HCT116 (cell line): ENCODE results near the gene C16orf95. TPM values are rescaled to one million over a fixed set of nuclear protein-coding genes. Genes with fewer than 3 reads are reported as not detected.

Experiments
- ATAC-seq: fragments of 200-7000 bp; cut with Tn5 transposase; 2 replicates; pipeline ENCODE4 v1.9.1; 2020; ENCODE audit warnings: mild to moderate bottlenecking, moderate library complexity
- BruUV-seq: library from RNA; stranded (reverse); fragments of 400-500 nt; replicated peaks from 2 replicates; lab custom pipeline; 2021; lab: Mats Ljungman, UMichigan
- CTCF ChIA-PET: fragments of 300-600 bp; sonication (Branson Sonifier 250); formaldehyde crosslinking; loops from one replicate; lab custom pipeline; 2021; ENCODE audit warnings: antibody characterized with exemption; lab: Charles Lee
- POLR2A ChIA-PET: fragments of 300-600, 350-600 bp; sonication (Branson Sonifier 250); formaldehyde crosslinking; loops from one replicate; lab custom pipeline; 2021; ENCODE audit warnings: antibody characterized with exemption; lab: Charles Lee
- RAD21 ChIA-PET, 2 experiments: fragments of 300-600 bp; sonication (Branson Sonifier 250); formaldehyde crosslinking; loops; one replicate each; lab custom pipeline; 2023; ENCODE audit warnings: low total read pairs in 2 of 2; ENCODE audit not compliant: uncharacterized antibody in 2 of 2, unreplicated experiment in 2 of 2, low non-redundant PET in 1 of 2; lab: Charles Lee
- DNase-seq: peaks from one replicate; pipeline ENCODE4 v3.0.0-alpha.2; 2010; ENCODE audit warnings: low read depth, low spot score
- H2AFZ ChIP-seq: fragments of 200-600 bp; shearing (Covaris generic), sonication (generic); 2 replicates; pipeline ENCODE4 v1.6.1; 2017; ENCODE audit warnings: low read depth, mixed run types, mixed read lengths, antibody characterized with exemption, low read length; ENCODE audit not compliant: poor library complexity, severe bottlenecking
- H3K27ac ChIP-seq: 2 replicates; pipeline ENCODE4 v1.5.1; 2012; ENCODE audit warnings: low read depth, low read length
- H3K27me3 ChIP-seq: fragments of 200-600 bp; sonication (generic); 2 replicates; pipeline ENCODE4 v1.6.1; 2016; ENCODE audit warnings: mixed run types, low read length, mixed read lengths; ENCODE audit not compliant: insufficient read depth
- H3K36me3 ChIP-seq, 2 experiments: fragments of 200-500 bp in 1 of 2; fragments of 200-600 bp in 1 of 2; sonication (Bioruptor generic) in 1 of 2; sonication (generic) in 1 of 2; 2 replicates each; pipeline versions ENCODE4 v1.5.1 to v1.6.1; 2014 to 2016; ENCODE audit warnings: low read length in 2 of 2, inconsistent platforms in 1 of 2, mixed read lengths in 1 of 2, mixed run types in 1 of 2; ENCODE audit not compliant: insufficient read depth in 2 of 2, control insufficient read depth in 1 of 2
- H3K4me1 ChIP-seq, 2 experiments: fragments of 200-600 bp in 1 of 2; sonication (generic) in 1 of 2; 2 replicates each; pipeline versions ENCODE4 v1.5.1 to v1.6.1; 2012 to 2017; ENCODE audit warnings: low read length in 2 of 2, inconsistent platforms in 1 of 2, mild to moderate bottlenecking in 1 of 2, mixed read lengths in 1 of 2, mixed run types in 1 of 2, moderate library complexity in 1 of 2; ENCODE audit not compliant: insufficient read depth in 2 of 2, control insufficient read depth in 1 of 2
- H3K4me2 ChIP-seq: fragments of 200-600 bp; sonication (generic); 2 replicates; pipeline ENCODE4 v1.6.1; 2017; ENCODE audit warnings: mixed run types, low read length, mixed read lengths
- H3K4me3 ChIP-seq, 2 experiments: fragments of 200-600 bp in 1 of 2; sonication (generic) in 1 of 2; replicated peaks in 1 of 2; 2 replicates each; pipeline ENCODE4 v1.5.1; 2011 to 2016; ENCODE audit warnings: low read length in 2 of 2, control low read depth in 1 of 2, low read depth in 1 of 2, mild to moderate bottlenecking in 1 of 2, mixed read lengths in 1 of 2, mixed run types in 1 of 2
- H3K79me2 ChIP-seq: fragments of 200-600 bp; sonication (generic); 2 replicates; pipeline ENCODE4 v1.6.1; 2017; ENCODE audit warnings: mild to moderate bottlenecking, mixed run types, low read length, moderate library complexity, mixed read lengths; ENCODE audit not compliant: insufficient read depth
- H3K9ac ChIP-seq: fragments of 200-600 bp; sonication (generic); 2 replicates; pipeline ENCODE4 v1.6.1; 2016; ENCODE audit warnings: low read length, mixed read lengths
- H3K9me2 ChIP-seq: fragments of 200-600 bp; sonication (generic), shearing (Covaris generic); 2 replicates; pipeline ENCODE4 v1.6.1; 2017; ENCODE audit warnings: mixed run types, mild to moderate bottlenecking, moderate library complexity; ENCODE audit not compliant: insufficient read depth
- H3K9me3 ChIP-seq, 2 experiments: fragments of 200-500 bp in 1 of 2; fragments of 200-600 bp in 1 of 2; sonication (Bioruptor generic) in 1 of 2; sonication (generic) in 1 of 2; 2 replicates each; pipeline ENCODE4 v1.6.1; 2014 to 2017; ENCODE audit warnings: low read length in 2 of 2, mixed read lengths in 2 of 2, inconsistent platforms in 1 of 2, low read depth in 1 of 2, mild to moderate bottlenecking in 1 of 2, mixed run types in 1 of 2, moderate library complexity in 1 of 2; ENCODE audit not compliant: control insufficient read depth in 1 of 2, insufficient read depth in 1 of 2
- H4K20me1 ChIP-seq: fragments of 200-600 bp; sonication (generic), shearing (Covaris generic); 2 replicates; pipeline ENCODE4 v1.6.1; 2017; ENCODE audit warnings: mixed run types, mild to moderate bottlenecking, moderate library complexity; ENCODE audit not compliant: insufficient read depth
- CBX3 ChIP-seq: IDR thresholded peaks from 2 replicates; pipeline ENCODE4 v1.6.1; 2012; ENCODE audit warnings: low read depth
- CEBPB ChIP-seq: IDR thresholded peaks from 2 replicates; pipeline ENCODE4 v1.6.1; 2012; ENCODE audit warnings: low read depth
- EZH2phosphoT487 ChIP-seq: fragments of 200-600 bp; IDR thresholded peaks from 2 replicates; pipeline ENCODE4 v1.6.1; 2018; ENCODE audit warnings: antibody characterized with exemption, borderline replicate concordance
- JUND ChIP-seq: IDR thresholded peaks from 2 replicates; pipeline ENCODE4 v1.6.1; 2012
- MAX ChIP-seq: IDR thresholded peaks from 2 replicates; pipeline ENCODE4 v1.6.1; 2012
- POLR2A ChIP-seq: IDR thresholded peaks from 2 replicates; pipeline ENCODE4 v1.7.0; 2011; ENCODE audit warnings: borderline replicate concordance; ENCODE audit not compliant: insufficient read depth, insufficient read length; ENCODE audit errors: extremely low read depth
- RAD21 ChIP-seq: IDR thresholded peaks from 2 replicates; pipeline ENCODE4 v1.6.1; 2012; ENCODE audit warnings: low read depth, mild to moderate bottlenecking
- REST ChIP-seq: IDR thresholded peaks from 2 replicates; pipeline ENCODE4 v1.6.1; 2012; ENCODE audit warnings: low read depth
- SP1 ChIP-seq: IDR thresholded peaks from 2 replicates; pipeline ENCODE4 v1.6.1; 2012; ENCODE audit warnings: low read depth
- SRF ChIP-seq: IDR thresholded peaks from 2 replicates; pipeline ENCODE4 v1.6.1; 2012; ENCODE audit warnings: low read depth
- YY1 ChIP-seq: IDR thresholded peaks from 2 replicates; pipeline ENCODE4 v1.6.1; 2011; ENCODE audit warnings: low read length, low read depth, moderate library complexity, mild to moderate bottlenecking; ENCODE audit not compliant: insufficient replicate concordance; ENCODE audit errors: extremely low read depth
- ZBTB33 ChIP-seq: IDR thresholded peaks from 2 replicates; pipeline ENCODE4 v1.6.1; 2011; ENCODE audit warnings: mild to moderate bottlenecking, low read length, moderate library complexity; ENCODE audit not compliant: insufficient replicate concordance; ENCODE audit errors: extremely low read depth
- intact Hi-C: fragments of 100-400 bp; cut with micrococcal nuclease; formaldehyde crosslinking; loops from 2 replicates; pipeline ENCODE4 v1.10.0; 2022
- total RNA-seq: library from RNA; stranded (reverse); gene quantifications from one replicate; pipeline ENCODE4 v1.2.1, GENCODE V29; 2021; ENCODE audit not compliant: unreplicated experiment

The C16orf95 gene
- total RNA-seq, 1 experiment from 2014 or later: 12.2 TPM

GRCh38 chr16:87263418-87264052 is 53.7 kb downstream of the C16orf95 start (continued):
- TF ChIP-seq ZBTB33 (no peak), REST (peak; percentile 73), JUND (peak; percentile 59), EZH2phosphoT487 (no peak), CEBPB (no peak)
- TF ChIP-seq, all 23 proteins: peak for 8

- Histone ChIP-seq H3K36me3 (no peaks in the 10 kb centered on the region), H3K27ac (no peak overlapping the region), H3K4me3 (no peak overlapping the region), H4K20me1 (no peaks in the 10 kb centered on the region), H3K9ac (no peak overlapping the region), H3K27me3 (no peaks in the 10 kb centered on the region), H2AFZ (no peak overlapping the region), H3K4me1 (peaks cover 13 to 18% of the 10 kb centered on the region in 2 experiments), H3K79me2 (no peaks in the 10 kb centered on the region), H3K9me3 (no peaks in the 10 kb centered on the region; a peak in 1 of 4 replicates), H3K4me2 (no peak overlapping the region), H3K9me2 (no peaks in the 10 kb centered on the region)
- RAD21 ChIA-PET: no interaction called here
- no TSS peak for BruUV-seq
- ATAC-seq (no peak), DNase-seq (no peak)
- intact Hi-C loops: no loop called here
- POLR2A ChIA-PET: no interaction called here
- no peak for TF ChIP-seq SRF
- TF ChIP-seq YY1: no peak
- no peak for TF ChIP-seq MAX
- no peak for TF ChIP-seq RAD21
- TF ChIP-seq POLR2A: no peak
- TF ChIP-seq SP1: no peak
- no peak for TF ChIP-seq ZBTB33
- TF ChIP-seq CBX3: no peak
- CTCF ChIA-PET: interaction anchor here (1.5 to 1.8 kb wide), 2 partner anchors 56 to 197 kb away, joined by 5 read pairs; no protein-coding TSS in a partner anchor
These were observed 57.8 kb downstream of the C16orf95 start for GRCh38 chr16:87259431-87259830.
